HG03095 (cell line): ENCODE results near the gene FOXP4.

Experiments
- ATAC-seq: cut with Tn5 transposase; IDR thresholded peaks from one replicate; pipeline ENCODE4 v1.9.1; 2021; ENCODE audit warnings: moderate library complexity; ENCODE audit not compliant: unreplicated experiment

Gene FOXP4

DNA sequence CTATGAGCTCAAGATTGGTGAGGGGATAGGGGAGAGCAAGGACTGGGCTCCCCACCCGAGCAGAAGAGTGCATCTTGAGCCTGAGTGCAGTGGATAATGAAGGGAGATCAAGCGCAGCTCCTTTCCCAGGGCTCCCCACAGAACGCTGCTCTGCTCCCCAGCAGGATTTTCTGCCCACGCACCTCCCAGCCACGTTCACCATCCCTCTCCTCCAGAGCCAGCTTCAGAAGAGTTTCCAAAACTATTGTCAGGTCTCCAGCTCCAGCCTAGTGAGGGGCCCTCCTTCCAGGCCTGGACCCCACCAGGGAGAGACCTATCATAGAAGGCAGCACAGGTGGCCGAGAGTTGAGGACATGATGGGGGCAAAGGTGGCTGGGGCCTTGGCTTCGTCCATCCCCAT, 34.5 kb downstream of the FOXP4 start:
- ATAC-seq: no peak

DNA sequence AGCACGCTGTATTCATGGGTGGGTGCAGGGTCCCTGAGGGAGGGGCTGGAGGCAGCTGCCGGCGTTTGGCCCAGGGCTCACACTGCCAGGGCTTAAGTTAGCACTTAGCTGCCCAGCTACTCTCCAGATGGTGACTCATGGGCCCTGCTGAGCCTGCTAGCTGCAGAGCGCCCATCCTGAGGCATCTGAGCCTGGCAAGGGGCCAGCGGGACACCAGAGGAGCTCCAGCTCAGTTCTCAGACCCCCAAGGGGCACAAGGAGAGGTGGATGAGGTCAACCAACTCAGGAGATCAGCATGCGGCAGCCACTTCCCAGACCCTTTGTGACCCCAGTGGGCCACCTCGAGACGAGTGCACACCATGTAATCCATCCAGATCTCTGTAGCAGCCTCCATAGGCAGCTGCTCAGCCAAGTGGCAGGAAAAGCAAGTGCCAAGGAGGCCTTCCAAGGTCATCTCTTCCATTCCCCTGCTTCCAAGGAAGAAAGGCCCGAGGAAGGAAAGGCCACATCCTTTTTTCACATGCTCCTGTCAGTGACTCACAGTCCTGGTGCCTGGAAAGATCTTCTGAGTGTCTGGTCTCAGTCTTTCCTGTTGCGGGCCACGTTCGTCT, 35.3 kb downstream of the FOXP4 start:
- no peak for ATAC-seq

DNA sequence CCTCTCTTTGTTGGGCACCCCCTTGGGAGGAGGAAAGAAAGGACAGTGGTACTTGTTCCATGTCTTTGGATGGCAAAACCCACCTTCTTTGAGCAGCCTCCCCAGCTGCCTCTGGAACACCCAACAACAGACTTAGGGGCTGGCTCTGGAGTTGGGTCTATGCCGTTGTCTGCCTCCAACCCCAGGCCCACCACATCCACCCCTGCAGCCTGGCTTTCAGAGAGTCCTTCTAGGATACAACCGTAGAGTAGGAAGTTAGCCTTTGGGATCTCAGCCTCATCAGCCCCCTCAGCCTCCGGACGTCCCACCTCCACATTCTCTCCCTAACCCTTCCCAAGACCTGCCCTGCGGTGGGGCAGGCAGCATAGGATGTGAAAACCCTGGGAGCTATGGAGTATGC, 36.4 kb downstream of the FOXP4 start:
- ATAC-seq: no peak

DNA sequence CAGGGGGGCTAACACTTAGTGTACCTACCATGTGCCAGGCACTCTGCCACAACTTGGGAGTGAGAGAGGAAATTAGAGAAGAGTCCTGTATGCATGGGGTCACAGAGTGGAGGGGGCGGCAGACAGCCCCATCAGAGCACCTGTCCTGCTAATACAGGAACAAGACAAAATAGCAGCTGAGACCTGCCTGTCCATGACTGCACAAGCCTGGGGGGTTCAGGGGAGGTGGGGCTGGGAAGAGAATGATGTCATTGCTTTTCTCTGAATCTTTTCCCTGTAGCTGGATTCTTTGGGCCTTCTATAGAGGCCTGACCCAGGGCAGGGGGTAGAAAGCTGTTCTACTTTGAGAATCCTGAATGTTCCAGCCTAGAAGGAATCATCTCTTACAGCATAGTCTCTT, 37.4 kb downstream of the FOXP4 start:
- ATAC-seq: no peak

DNA sequence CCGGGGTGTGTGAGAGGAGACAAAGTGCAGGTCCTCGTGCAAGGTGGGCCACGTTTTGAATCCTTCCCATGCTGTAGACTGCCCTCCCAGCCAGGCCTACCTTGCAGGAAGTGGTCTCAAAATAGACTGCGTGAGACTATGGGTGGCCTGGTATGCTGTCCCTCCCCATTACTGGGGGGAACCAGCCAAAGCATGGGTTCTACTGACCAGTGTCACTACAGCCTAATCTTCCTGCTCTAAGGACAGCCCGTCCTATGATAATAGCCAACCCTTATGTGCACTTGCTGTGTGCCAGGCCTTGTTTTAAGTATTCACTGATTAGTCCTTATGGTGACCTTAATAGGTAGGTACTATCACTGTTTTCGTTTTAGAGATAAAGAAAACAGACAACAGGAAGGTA, 38.0 kb downstream of the FOXP4 start:
- no peak for ATAC-seq

DNA sequence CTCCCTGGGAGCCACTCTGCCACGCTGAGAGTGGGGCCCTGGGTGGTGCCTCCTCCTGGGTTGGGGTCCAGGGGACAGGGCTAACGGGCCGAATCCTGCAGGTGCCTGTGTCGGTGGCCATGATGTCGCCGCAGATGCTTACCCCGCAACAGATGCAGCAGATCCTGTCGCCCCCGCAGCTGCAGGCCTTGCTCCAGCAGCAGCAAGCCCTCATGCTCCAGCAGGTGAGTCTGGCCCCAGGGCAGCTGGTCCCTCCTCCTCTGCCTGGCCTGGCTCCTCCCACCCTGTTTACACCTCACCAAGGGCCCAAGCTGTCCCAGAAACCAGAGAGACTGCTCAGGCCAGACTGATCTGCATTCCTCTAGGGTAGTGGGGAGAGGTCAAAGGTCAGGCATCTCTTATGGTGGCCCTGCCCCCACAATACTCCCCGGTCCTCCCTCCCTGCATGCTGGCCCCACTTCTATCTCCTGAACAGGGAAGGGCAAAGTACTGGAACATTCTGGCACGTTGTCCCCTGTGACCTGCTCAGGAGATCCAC, 38.6 kb downstream of the FOXP4 start:
- ATAC-seq: no peak

DNA sequence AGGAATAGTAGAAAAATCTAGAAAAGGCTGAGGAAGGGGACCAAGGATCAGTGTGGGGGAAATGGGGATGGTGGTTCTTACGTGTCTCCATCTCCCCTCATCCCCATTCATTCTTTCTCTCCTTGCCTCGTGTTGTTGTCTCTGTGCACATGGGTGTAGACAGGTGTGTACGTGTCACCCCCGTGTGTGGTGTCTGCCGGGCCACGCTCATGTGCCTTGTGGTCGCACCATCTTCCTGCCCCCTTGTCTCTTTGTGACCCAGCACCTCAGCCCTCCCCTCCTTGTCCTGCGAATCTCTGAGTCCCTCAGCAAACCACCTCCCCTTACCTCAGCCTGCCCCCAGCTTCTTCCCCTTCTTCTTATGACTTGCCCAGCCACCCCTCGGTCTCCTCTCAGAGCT, 39.4 kb downstream of the FOXP4 start:
- no peak for ATAC-seq

DNA sequence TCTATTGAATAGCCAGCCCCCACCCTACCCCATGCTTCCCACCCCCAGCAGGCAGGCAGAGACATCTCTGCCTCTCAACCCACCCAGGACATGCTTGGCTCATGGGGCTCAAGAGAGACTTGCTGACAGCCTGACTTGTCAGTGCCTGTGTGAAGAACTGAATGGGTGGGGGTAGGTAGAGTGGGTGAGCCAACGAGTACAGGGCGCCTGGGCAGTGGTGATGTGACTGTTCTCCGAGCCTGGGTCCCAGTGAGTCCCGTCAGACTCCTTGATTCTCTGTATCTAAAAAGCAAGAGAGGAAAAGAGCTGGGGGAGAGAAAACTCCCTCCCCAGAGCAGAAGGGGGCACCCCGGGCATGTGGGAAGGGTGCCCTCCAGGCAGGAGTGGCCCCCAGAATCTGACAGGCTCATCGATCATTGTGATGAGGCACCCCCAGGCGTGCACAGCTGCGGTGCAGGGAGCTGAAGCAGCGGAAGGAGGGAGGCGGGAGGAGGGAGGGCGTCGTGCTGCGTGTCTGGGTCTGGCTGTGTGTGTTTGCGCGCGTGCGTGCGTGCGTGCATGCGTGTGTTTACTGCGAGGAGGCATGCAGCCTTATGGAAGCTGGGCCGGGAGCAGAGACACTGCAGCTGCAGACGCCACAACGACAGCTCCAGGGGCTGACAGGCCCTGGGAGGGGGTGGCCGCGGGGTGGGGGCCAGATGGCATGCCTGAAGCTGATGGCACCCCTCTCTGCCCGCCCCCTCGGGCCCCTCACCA, 40.2 kb downstream of the FOXP4 start:
- ATAC-seq: no peak

DNA sequence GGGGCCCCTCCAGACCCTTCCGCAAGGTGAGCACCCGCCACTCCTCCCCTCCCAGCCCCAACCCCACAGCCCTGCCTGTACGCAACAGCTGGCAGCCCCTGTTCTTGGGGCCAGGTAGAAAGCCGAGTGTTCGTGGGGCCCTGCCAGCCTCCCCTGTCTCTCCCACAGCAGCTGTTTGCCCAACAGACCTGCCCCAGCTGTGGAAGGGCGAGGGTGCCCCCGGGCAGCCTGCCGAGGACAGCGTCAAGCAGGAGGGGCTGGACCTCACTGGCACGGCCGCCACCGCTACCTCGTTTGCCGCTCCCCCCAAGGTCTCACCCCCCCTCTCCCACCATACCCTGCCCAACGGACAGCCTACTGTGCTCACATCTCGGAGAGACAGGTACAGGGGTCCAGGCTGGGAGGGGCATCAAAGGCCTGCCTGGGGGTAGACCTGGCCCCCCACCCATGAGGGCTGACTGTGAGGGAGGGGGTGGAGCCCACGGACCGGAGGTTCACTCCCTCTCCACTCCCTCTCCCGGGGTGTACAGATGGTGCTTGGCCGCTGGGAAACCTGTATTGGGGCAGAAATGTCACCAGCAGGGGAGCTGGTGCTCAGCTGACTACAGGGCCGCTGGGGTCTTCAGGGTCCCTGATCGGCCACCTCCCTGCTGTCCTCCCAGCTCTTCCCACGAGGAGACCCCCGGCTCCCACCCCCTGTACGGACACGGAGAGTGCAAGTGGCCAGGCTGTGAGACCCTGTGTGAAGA, 41.1 kb downstream of the FOXP4 start:
- ATAC-seq: no peak

DNA sequence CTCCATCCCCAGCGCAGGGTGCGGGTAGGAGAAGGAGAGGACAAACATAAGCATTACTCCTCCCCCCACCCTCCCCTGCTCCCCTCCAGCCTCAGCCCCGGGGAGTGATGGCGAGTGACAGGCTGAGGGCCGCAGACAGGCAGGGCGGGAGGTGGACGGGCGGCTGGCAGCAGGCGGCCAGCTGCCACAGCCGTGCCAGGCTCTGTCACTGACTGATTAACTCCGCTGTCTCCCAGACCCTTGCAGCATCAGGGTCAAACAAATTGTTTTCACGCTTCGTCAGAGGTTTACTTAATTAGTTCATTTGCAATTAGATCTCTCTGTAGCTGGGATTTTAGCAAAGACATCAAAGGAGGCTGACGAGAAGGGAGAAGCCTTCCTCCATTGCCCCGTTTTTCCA, 41.9 kb downstream of the FOXP4 start:
- no peak for ATAC-seq

DNA sequence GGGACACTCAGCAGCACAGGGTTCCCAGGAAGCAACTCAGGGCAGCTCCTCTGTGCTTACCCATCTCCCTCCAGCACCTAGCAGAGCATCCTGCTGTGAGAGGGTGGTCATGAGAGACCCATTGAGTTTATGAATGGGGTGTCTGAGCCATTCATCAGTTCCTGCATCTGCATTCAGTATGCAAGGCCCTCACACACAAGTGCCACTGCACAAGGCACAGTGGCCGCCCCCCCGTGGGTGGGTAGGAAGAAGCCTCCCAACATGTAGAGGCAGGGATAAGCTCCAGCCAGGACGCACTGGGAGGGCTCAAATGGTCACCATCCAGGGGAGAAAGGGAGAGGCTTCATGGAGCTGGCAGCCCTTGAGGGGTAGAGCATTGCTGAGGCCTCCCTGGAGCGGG, 43.0 kb downstream of the FOXP4 start:
- no peak for ATAC-seq

DNA sequence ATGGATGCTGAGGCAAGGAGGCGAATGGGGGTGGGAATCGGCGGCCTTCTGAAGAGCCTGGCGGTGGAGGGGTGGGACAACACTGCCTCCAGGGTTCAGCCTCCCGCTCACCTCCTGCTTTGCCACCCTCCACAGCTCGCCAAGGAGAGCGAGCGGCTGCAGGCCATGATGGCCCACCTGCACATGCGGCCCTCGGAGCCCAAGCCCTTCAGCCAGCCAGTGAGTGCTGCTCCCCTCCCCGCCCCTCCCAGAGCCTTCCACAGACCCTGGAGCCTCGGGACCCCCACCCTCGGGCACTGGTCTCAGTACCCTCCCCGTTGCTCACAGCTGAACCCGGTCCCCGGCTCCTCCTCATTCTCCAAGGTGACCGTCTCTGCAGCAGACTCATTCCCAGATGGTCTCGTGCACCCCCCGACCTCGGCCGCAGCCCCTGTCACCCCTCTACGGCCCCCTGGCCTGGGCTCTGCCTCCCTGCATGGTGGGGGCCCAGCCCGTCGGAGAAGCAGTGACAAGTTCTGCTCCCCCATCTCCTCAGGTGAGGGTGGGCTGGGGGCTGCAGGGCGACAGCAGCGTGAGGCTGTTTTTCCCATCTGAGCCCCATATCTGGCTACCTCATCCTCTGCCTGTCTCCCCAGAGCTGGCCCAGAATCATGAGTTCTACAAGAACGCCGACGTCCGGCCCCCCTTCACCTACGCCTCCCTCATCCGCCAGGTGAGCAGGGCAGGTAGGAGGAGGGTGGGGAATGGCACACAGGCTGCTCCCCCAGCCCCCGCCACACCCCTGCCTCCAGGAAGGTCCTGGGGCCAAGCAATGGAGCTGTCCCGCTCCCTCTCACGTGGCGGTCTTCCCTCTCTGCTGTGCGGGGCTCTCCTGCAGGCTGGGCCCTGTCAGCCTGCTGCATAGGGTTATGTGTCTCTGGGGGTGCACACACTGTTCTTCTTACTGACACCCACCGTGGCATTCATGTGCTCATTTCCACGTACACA, 43.7 kb downstream of the FOXP4 start:
- ATAC-seq: no peak

DNA sequence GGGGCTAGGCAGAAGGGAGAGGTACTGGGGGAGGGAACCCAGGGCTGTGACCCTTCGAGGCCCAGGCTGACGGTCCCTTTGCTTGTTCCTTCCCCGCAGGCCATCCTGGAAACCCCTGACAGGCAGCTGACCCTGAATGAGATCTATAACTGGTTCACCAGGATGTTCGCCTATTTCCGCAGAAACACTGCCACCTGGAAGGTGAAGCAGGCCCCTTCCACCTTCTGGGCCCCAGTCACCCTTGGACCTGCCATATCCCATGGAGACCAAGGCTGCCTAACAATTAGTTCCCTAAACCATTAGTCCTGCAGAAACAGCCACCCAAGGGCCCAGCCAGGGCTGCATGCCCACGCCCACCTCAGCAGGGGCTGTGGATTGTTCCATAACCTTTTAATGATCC, 44.9 kb downstream of the FOXP4 start:
- no peak for ATAC-seq

DNA sequence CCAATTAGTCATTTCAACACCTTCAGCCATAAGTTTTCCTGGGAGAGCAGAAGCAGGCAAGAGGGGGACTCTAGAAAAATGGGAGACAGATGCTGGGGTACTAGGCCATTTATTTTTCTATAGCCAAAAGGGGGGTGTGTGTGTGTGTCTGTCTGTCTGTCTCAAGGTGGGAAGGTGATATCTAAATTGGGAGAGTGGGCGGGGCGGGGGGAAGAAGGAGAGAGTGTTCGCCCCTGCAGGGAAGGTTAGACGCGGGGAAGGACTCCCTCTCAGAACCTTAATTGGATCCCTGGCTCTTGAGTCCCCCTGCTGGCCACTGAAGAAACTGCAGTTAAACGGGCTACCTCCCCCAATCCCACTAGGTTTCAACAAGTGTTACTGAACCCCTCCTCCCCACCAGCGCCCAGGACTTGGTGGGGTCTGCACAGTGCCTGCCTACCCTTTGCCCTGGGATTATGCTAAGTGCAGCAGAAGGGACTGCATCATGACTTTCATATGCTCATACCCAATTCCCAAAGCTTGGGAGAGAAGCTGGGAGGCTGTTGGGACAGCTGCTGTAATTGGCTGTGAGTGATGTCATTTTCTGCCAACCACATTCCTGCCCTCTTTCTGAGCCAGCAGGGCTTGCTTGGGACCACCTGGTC, 45.8 kb downstream of the FOXP4 start:
- ATAC-seq: no peak

DNA sequence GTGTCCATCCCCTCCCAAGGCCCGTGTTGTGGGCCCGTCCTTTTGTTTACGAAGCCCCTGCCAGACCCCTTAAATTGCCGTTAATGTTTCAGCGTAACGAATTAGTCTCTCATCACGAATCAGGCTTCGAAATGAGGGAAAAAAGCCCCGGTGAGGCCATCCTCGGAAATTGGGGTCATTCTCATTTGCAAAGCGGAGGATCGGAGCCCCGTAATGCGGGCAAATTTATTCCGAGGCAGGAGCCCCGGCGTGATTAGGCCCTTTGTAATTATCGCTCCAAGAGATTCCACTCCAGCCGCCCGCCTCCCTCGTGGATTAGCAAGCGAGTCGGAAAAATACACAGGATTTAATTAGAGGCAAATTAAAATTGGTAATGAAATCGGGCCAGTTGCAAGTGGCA, 47.2 kb downstream of the FOXP4 start:
- no peak for ATAC-seq

DNA sequence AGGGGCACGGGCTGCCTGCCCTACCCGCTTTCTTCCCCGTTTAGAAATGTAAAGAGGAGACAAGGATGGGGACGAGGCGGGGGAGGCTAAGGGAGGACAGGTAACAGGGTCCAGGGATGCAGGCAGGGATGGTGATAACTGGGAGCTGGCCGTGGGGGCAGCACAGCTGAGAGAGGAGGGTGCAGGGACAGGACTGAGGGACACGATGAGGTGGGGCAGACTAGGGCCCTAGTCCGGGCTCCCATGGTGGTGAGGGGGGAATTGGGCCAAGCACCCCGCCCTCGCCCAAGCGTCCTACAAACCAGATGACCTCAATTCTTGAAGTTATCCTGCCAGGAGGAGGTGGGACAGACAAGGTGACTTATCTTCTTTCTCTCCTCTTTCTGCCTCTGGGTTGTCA, 47.7 kb downstream of the FOXP4 start:
- ATAC-seq: no peak

DNA sequence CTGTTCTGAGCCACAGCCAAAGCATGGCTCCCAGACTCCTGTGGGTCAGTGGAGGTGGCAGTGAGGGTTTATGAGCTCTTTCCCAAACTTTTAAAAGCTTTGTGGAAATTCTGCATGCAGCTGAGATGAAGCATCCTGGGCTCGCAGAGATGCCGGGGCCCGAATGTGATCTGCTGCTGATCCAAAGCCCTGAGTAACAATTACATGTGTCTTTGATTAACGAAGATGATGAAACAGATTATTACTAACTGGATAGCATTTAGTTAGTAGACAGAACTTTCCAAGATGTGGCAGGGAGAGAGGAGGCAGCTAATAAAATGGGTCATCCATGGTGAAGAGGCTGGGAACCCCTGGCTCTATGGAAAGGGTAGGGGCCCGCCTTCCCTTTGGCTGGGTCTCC, 48.1 kb downstream of the FOXP4 start:
- ATAC-seq: no peak

DNA sequence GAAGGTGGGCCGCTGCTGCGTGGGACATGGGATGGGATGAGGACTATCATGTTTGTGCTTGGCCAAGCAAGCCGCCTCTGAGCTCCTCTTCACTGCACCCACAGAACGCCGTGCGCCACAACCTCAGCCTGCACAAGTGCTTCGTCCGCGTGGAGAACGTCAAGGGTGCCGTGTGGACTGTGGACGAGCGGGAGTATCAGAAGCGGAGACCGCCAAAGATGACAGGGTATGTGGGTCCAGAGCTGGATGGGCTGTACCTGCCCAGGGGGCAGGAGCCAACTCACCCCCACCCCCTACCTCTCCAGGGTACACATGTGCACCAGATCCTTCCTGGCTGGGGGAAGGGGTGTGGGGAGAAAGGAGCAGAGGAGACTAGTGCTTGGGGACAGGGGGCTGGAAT, 48.6 kb downstream of the FOXP4 start:
- no peak for ATAC-seq

DNA sequence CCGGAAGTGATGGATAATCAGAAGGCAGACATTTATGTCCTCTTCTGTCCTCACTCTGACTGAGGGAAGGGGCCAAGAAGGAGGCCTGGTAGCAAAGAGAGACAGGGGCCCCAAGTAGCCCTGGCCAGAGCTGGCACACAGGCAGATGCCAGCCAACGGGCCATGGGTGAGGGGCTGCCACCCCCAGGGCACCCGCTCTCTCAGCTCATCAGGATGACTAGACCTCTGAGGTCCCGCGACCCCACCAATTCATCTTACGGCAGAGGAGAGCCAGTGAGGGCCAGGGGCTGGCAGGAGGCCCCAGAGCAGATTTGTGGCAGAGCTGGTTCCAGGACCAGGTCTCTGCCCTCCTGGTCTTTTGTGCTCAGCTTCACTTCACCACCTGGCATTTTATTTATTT, 49.0 kb downstream of the FOXP4 start:
- ATAC-seq: no peak

DNA sequence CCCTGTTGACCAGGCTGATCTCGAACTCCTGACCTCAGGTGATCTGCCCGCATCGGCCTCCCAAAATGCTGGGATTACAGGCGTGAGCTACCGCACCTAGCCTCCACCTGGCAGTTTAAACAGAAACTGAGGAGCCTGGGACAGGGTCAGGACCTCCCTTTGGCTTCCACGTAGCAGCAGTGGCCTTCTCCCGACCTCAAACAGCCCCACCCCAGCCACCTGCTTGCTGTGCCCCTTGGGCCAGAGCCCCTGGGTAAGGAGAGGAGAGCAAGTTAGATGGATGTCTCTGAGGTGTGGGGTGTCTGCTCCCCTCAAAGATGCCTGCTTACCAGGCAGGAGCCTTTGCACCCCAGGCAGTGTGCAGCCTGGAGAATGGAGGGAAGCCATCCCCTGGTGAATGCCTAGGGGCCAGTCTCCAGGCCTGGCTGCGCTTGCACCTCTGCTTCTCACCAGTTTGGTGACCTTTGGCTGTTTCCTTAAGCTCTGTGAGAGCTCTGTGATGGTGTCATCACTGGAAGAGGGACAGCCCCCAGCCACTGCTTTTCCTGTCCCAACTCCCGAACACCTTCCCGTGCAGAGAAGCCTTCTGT, 50.0 kb downstream of the FOXP4 start:
- no peak for ATAC-seq
